Activated naive CD4-positive, alpha-beta T cell treated with anti-CD3 and anti-CD28 coated beads for 36 hours (primary cell): ENCODE results near the gene SCRN1. TPM values are rescaled to one million over a fixed set of nuclear protein-coding genes. Genes with fewer than 3 reads are reported as not detected.

Source experiments
- CTCF ChIA-PET: fragments of 350-600 bp; sonication (Branson Sonifier 250); formaldehyde crosslinking; loops from one replicate; lab custom pipeline; 2021; ENCODE audit warnings: antibody characterized with exemption; lab: Charles Lee
- DNase-seq: peaks from one replicate; pipeline ENCODE4 v3.0.0-alpha.2; 2020
- H3K27ac Mint-ChIP-seq: one replicate; pipeline ENCODE4 v1.8.0; 2021; ENCODE audit warnings: mild to moderate bottlenecking, mixed read lengths
- H3K27me3 Mint-ChIP-seq: one replicate; pipeline ENCODE4 v1.8.0; 2021; ENCODE audit warnings: low read depth, mixed read lengths
- H3K36me3 Mint-ChIP-seq: one replicate; pipeline ENCODE4 v1.8.0; 2021; ENCODE audit warnings: low read depth, mixed read lengths
- H3K4me1 Mint-ChIP-seq: one replicate; pipeline ENCODE4 v1.8.0; 2021; ENCODE audit warnings: low read depth, mixed read lengths
- H3K4me3 Mint-ChIP-seq: one replicate; pipeline ENCODE4 v1.8.0; 2021; ENCODE audit warnings: mild to moderate bottlenecking, moderate library complexity, mixed read lengths
- H3K9me3 Mint-ChIP-seq: one replicate; pipeline ENCODE4 v1.8.0; 2021; ENCODE audit warnings: mixed read lengths
- intact Hi-C: fragments of 100-400 bp; cut with micrococcal nuclease; formaldehyde crosslinking; loops from one replicate; pipeline ENCODE4 v1.15.1; 2023
- total RNA-seq, 2 experiments: library from RNA; stranded (reverse); gene quantifications; one replicate each; pipeline ENCODE4 v1.2.3, GENCODE V29; 2021

Gene SCRN1
- total RNA-seq, 2 experiments from 2014 or later: 1.6 to 2.4 TPM

GRCh38 chr7:29935111-29935510 is 54.5 kb downstream of the SCRN1 start:
- CTCF ChIA-PET: interaction anchor here (1.1 to 3.3 kb wide), 2 partner anchors 14 to 127 kb away, joined by 4 to 11 read pairs; no protein-coding TSS in a partner anchor
- intact Hi-C loops: no loop called here
- Mint-ChIP-seq H3K36me3 (no peaks in the 10 kb centered on the region), H3K27me3 (peaks cover 2% of the 10 kb centered on the region), H3K4me1 (no peaks in the 10 kb centered on the region), H3K27ac (no peak overlapping the region), H3K4me3 (no peak overlapping the region), H3K9me3 (no peaks in the 10 kb centered on the region)
- no peak for DNase-seq

DNA sequence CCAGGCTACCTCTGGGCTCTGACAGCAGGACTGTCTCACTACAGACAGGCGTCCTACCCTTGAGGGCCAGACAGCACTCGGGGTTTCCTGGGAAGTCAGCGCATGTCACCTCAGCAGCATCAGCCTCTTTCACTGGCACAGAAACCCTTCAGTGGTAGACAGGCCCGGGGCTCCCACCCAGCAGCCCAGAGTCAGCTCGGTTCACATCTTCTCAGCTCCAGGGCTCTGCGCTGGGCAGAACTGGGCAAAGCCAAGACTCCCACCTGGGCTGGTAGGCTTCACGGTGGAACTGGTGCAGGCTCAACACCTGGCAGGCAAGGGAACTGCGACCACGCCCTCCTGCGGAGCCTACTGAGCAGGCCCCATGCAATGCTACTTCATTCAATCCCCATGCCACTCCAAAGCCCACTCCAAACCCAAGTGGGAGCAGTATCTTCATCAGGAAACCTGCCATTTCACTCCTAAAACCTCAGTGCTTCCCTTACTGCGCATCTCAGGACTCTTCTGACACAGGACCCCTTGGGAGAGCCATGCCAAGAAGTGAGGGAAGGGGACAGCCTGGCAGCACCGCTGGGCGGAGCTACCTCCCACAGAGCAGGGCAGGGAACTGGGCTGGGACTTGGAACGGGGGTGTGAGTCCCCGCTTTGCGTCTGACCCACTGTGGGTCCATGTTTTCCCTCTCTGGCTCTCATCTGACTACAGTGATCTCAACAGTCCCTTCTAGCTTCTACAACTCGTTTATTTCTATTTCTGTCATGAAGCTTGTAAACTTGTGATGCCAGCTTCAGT is 60.4 kb downstream of the SCRN1 start:
- CTCF ChIA-PET: interaction anchor here (0.7 to 1.0 kb wide), 2 partner anchors 7 to 8 kb away, joined by 3 read pairs; no protein-coding TSS in a partner anchor
- H3K36me3 Mint-ChIP-seq: no peaks in the 10 kb centered on the region
- no peaks in the 10 kb centered on the region for H3K4me1 Mint-ChIP-seq
- intact Hi-C loops: no loop called here
- no peak overlapping the region for H3K27ac Mint-ChIP-seq
- no peaks in the 10 kb centered on the region for H3K9me3 Mint-ChIP-seq
- H3K27me3 Mint-ChIP-seq: no peaks in the 10 kb centered on the region
- DNase-seq: no peak
- no peak overlapping the region for H3K4me3 Mint-ChIP-seq

DNA sequence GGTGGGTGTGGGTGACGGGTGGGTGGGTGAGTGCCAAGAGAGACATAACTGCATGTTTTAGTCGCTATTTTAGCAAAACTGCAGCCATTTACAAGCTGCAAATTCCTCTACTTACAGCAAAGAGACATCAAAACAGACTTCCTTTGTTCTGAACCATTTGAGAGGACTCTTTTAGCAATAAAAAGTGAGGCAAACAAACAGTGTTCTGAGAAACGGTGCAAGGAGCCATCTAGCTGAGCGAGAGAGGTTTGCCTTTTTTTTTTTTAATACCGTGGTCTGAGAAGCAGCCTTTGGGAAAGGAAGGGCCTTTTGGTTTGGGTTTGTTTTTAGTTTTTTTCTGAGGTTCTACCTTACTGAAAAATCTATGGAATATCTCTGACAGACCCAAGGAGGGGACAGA is 62.9 kb downstream of the SCRN1 start:
- Mint-ChIP-seq H3K4me1 (no peaks in the 10 kb centered on the region), H3K4me3 (no peak overlapping the region), H3K9me3 (no peaks in the 10 kb centered on the region), H3K27me3 (no peaks in the 10 kb centered on the region), H3K36me3 (no peaks in the 10 kb centered on the region), H3K27ac (no peak overlapping the region)
- intact Hi-C loops: no loop called here
- CTCF ChIA-PET: interaction anchor here (0.6 kb wide), 1 partner anchor 1014 kb away, joined by 3 read pairs; no protein-coding TSS in a partner anchor
- DNase-seq: no peak

GRCh38 chr7:29926216-29926615 is 63.4 kb downstream of the SCRN1 start:
- Mint-ChIP-seq H3K36me3 (no peaks in the 10 kb centered on the region), H3K27ac (no peak overlapping the region), H3K9me3 (no peaks in the 10 kb centered on the region), H3K27me3 (no peaks in the 10 kb centered on the region), H3K4me1 (no peaks in the 10 kb centered on the region), H3K4me3 (no peak overlapping the region)
- DNase-seq: no peak
- CTCF ChIA-PET: no interaction called here
- intact Hi-C loops: no loop called here

GRCh38 chr7:29924684-29925083 is 64.9 kb downstream of the SCRN1 start:
- intact Hi-C loops: no loop called here
- Mint-ChIP-seq H3K27me3 (no peaks in the 10 kb centered on the region), H3K4me1 (no peaks in the 10 kb centered on the region), H3K4me3 (no peak overlapping the region), H3K36me3 (no peaks in the 10 kb centered on the region), H3K27ac (no peak overlapping the region), H3K9me3 (no peaks in the 10 kb centered on the region)
- CTCF ChIA-PET: no interaction called here
- no peak for DNase-seq

- intact Hi-C loops: no loop called here
- no peak for DNase-seq
- H3K36me3 Mint-ChIP-seq: no peaks in the 10 kb centered on the region
- CTCF ChIA-PET: no interaction called here
- H3K27me3 Mint-ChIP-seq: no peaks in the 10 kb centered on the region
- no peaks in the 10 kb centered on the region for H3K9me3 Mint-ChIP-seq
- H3K4me1 Mint-ChIP-seq: no peaks in the 10 kb centered on the region
- no peak overlapping the region for H3K27ac Mint-ChIP-seq
- no peak overlapping the region for H3K4me3 Mint-ChIP-seq
Observed at GRCh38 chr7:29924006-29924405, 65.6 kb downstream of the SCRN1 start.

DNA sequence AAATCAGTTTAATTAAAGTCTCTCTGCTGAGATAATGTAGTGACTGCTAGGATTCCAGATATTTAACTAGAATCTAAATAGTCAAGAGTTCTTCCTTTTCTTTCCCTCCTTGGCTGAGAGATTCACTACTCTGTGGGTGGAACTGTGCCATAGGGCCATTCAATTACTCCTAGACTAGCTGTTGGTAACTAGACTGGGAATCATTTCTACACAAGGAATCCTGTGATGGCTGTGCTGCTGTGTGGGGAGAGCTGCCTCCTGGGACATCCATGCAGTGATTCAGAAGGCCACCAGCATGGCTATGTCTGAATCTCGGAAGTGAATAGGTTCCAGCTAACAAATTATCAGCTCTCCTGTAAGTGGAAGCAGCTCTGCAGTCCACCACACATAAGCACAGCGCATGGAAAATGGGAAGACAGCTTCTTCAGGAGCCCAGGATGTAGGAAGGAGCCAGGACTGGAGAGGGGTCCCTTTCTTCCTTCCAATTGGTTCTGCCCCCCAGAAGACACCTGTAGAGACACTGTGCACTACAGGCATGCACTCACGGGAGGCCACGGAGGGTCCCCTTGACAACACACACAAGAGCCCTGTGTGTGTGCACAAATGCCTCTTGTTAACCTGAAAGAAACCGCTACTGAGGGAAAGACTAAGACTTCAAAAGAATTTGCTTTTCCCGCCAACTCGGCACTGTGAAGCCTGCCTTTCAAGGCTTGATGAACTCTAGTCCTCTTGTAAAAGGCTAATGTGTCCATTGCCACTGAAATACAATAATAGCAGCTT is 66.5 kb downstream of the SCRN1 start:
- Mint-ChIP-seq H3K9me3 (no peaks in the 10 kb centered on the region), H3K36me3 (no peaks in the 10 kb centered on the region), H3K4me1 (no peaks in the 10 kb centered on the region), H3K27ac (no peak overlapping the region), H3K4me3 (no peak overlapping the region), H3K27me3 (no peaks in the 10 kb centered on the region)
- DNase-seq: no peak
- intact Hi-C loops: no loop called here
- CTCF ChIA-PET: interaction anchor here (1.1 to 2.7 kb wide), 5 partner anchors 8 to 139 kb away, joined by 3 to 13 read pairs (median 9); no protein-coding TSS in a partner anchor

DNA sequence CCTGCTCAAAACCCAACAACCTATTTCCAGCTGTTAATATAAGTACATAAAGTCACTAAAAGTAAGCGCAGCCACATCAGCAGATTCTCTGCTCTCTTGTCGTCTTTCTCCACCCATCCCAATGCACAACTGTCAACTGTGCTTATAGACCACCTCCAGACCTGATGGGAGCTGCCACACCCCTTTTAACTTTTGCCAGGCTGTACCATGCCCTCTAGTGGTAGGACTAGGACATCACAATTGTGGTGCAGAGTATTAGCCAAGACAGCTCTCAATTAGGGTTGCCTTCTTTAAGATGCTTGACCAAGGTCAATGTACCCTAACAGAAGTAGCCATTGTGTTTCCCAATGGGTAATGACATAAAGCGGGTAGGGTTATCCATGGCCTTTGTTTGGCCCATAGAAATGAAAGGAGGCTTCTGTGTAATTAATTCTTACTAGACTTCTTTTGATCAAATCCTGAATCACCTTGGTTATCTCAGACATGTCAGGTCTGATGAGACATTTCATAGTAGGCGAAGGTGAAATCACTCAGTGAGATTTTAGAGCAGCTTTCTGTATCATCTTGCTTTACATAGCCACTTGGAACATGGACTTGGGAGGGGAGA is 68.1 kb downstream of the SCRN1 start:
- H3K27ac Mint-ChIP-seq: no peak overlapping the region
- intact Hi-C loops: loop anchor here (1.0 kb wide), 4 partner anchors 43 to 286 kb away; no protein-coding TSS in a partner anchor
- no peaks in the 10 kb centered on the region for H3K4me1 Mint-ChIP-seq
- DNase-seq: peak; percentile 61
- no peaks in the 10 kb centered on the region for H3K9me3 Mint-ChIP-seq
- no peaks in the 10 kb centered on the region for H3K27me3 Mint-ChIP-seq
- H3K4me3 Mint-ChIP-seq: no peak overlapping the region
- no peaks in the 10 kb centered on the region for H3K36me3 Mint-ChIP-seq
- CTCF ChIA-PET: interaction anchor here (0.7 to 2.7 kb wide), 23 partner anchors 8 to 1000 kb away, joined by 3 to 13 read pairs (median 4); partner anchors contain the start of gene WIPF3

DNA sequence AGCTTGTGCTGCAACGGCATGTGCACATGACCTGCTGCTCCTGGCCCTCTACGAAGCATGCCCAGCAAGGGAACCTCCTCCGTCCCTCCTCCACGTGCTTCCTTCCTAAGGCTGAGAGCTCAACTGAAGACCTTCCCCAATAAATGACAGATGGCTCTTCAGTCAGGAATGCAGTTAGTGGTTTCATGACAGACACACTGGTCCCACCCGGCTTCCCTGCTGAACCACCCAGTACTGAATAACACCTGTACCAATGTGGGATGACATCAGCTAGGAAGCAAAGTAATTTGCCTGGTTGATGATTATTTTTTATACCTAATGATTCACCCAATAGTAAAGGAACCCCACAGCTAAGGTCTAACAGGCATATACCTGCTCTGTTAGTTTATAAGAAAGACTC is 69.1 kb downstream of the SCRN1 start:
- no peaks in the 10 kb centered on the region for H3K9me3 Mint-ChIP-seq
- no peaks in the 10 kb centered on the region for H3K4me1 Mint-ChIP-seq
- H3K36me3 Mint-ChIP-seq: no peaks in the 10 kb centered on the region
- intact Hi-C loops: no loop called here
- H3K27ac Mint-ChIP-seq: no peak overlapping the region
- no peak overlapping the region for H3K4me3 Mint-ChIP-seq
- no peak for DNase-seq
- no peaks in the 10 kb centered on the region for H3K27me3 Mint-ChIP-seq
- CTCF ChIA-PET: interaction anchor here (0.7 to 2.7 kb wide), 14 partner anchors 8 to 286 kb away, joined by 3 to 13 read pairs (median 6); partner anchors contain the start of gene WIPF3

- no peaks in the 10 kb centered on the region for H3K27me3 Mint-ChIP-seq
- no peaks in the 10 kb centered on the region for H3K36me3 Mint-ChIP-seq
- H3K4me3 Mint-ChIP-seq: no peak overlapping the region
- H3K4me1 Mint-ChIP-seq: no peaks in the 10 kb centered on the region
- CTCF ChIA-PET: interaction anchor here (0.9 to 2.5 kb wide), 3 partner anchors 7 to 172 kb away, joined by 3 to 9 read pairs (median 3); partner anchors contain the start of gene WIPF3
- H3K27ac Mint-ChIP-seq: no peak overlapping the region
- no peaks in the 10 kb centered on the region for H3K9me3 Mint-ChIP-seq
- no peak for DNase-seq
- intact Hi-C loops: no loop called here
Observed at GRCh38 chr7:29919790-29920189, 69.8 kb downstream of the SCRN1 start.

GRCh38 chr7:29918850-29919249 is 70.8 kb downstream of the SCRN1 start:
- Mint-ChIP-seq H3K36me3 (no peaks in the 10 kb centered on the region), H3K9me3 (no peaks in the 10 kb centered on the region), H3K27ac (no peak overlapping the region), H3K27me3 (no peaks in the 10 kb centered on the region), H3K4me3 (no peak overlapping the region), H3K4me1 (no peaks in the 10 kb centered on the region)
- no peak for DNase-seq
- CTCF ChIA-PET: no interaction called here
- intact Hi-C loops: no loop called here

- DNase-seq: no peak
- no peaks in the 10 kb centered on the region for H3K9me3 Mint-ChIP-seq
- H3K27me3 Mint-ChIP-seq: peaks cover 2% of the 10 kb centered on the region
- H3K36me3 Mint-ChIP-seq: no peaks in the 10 kb centered on the region
- no peaks in the 10 kb centered on the region for H3K4me1 Mint-ChIP-seq
- no peak overlapping the region for H3K27ac Mint-ChIP-seq
- intact Hi-C loops: no loop called here
- H3K4me3 Mint-ChIP-seq: no peak overlapping the region
- CTCF ChIA-PET: no interaction called here
Observed at GRCh38 chr7:29917641-29918040, 72.0 kb downstream of the SCRN1 start.
